NCI-H524 (cell line): Measurements from ENCODE around the gene ZNF532.
A peak's percentile ranks its signal among the peaks of the same experiment; 100 is the strongest.

Source experiments
- DNase-seq, 2 experiments: peaks; one replicate each; lab custom pipeline; 2025; lab: John Stamatoyannopoulos, UW

The ZNF532 gene

DNA sequence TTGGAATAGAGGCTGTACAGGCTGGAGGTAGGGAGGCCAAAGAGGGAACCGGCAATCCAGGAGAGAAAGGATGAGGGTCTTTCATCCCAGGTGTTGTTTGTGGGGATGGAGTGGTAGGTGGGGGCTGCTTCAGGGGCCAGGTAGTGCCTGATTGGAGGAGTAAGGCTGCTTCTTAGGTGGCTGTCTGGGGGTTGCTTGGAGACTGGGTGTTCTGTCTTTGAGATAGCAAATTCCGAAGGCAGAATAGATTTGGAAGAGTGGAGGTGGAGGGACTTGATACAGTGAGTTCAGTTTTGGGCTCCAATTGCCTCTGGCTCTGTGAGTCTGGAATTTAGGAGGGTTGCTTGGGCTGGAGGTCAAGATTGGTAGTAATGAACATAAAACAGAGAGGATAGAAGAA, 5.9 kb downstream of the ZNF532 start:
- no peak for DNase-seq

DNA sequence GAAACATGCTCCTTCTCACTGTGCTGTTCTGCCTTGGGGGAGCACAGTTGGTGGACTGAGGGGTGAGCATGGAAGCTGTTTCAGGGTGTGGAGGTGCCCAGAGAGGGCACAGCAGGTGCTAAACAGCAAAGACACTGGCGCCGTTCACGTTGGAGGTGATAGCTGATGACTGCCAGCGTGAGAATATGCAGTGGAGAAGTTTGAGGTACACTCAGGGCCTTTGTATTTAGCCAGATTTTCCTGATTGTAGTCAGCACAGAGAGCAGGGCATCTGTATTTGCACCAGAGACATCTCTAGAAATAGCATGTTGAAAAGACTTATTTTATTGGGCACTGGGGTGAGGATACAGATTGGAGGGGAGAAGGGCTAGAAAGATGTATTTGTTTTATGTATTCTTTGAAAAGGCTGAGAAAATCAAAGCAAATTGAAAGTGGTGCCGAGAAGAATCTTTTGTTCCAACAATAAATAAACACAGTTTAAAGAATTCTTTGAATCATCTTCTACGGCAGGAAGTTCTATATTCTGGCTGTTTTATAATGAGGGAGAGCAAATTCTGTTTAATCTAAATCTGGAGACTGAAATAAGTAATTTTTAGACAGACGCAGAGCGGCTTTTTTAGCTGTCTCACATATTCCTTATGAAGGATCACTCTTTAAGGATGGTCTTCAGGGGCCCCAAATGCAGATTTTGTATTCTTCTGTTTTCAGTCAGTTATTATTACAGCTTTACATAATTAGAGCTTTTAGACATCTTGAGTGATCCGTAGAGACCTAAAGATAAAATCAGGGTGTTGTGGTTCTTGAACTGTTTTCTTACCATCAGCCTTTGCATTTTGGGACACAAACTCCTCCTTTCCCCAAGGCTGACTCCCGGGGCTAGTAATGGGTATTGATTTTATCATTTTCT, 7.1 kb downstream of the ZNF532 start:
- no peak for DNase-seq

DNA sequence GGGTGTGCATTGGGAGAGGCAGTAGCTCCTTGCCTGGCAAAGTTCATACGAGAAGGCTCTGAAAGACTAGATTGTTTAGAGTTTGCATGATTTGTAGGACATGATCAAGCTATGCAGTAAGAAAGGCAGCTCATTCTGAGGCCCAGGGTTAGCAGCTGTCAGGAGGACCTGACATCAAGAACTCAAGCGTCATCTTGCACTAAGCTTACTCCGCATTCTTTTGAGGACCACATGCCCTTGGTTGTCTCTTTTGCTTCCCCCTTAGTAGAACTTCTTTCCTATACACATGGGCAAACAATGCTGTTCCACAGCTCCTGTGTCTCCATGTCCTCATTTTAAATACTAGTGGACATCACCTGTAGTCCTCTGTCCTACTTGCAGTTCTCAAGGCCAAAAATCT, 14.0 kb downstream of the ZNF532 start:
- DNase-seq = no peak

DNA sequence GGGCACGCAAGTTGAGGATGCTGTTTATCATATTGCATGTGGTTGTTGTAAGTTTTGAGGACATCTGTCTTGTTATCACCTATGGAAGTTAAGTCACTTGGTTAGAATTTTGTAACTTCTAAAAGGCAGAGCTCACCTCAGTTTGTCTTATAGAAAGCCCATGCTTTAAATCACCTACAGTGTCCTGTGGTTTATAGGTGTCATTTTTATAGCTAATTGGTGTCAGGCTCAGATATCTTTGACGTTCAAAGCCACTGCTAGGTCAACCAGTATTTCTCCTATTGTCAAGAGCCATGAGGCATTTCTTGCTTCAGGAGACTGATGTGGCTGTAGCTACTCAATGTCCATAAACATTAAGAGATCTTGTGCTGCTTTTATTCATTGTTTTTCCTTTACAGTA, 16.8 kb downstream of the ZNF532 start:
- DNase-seq = no peak

DNA sequence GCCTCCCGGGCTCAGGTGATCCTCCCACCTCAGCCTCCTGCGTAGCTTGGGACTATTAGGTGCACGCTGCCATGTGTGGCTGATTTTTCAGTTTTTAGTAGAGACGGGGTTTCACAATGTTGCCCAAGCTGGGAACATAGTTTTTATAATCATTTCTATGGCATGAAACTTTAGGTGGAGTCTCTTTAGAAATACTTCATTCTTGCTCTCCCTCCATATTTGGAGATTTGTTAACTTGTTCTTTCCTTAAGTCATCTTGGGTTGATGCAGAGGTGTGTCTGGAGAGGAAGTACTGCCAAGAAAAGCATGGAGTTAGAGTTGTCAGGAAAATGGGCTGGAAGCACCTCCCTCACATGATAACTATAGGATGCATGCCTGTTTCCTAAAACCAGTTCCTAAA, 17.4 kb downstream of the ZNF532 start:
- DNase-seq = no peak

DNA sequence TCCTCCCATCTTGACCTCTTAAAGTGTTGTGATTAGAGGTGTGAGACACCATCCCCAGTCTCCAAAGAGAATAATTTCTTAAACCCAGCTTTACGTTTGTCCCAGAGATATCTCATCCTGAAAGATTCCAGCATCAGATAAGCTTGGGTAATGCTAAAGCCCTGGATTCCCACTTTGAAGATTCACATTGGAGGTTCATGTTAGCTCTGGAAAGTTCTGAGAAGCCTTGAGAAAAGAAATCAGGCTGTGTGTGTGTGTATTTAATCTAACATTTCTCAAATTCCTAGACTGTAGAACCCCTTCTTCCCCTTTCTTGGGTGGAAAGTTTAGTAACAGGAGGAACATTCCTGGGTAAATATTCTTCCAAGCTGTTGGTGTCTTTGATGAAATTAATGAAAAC, 18.0 kb downstream of the ZNF532 start:
- DNase-seq = no peak

DNA sequence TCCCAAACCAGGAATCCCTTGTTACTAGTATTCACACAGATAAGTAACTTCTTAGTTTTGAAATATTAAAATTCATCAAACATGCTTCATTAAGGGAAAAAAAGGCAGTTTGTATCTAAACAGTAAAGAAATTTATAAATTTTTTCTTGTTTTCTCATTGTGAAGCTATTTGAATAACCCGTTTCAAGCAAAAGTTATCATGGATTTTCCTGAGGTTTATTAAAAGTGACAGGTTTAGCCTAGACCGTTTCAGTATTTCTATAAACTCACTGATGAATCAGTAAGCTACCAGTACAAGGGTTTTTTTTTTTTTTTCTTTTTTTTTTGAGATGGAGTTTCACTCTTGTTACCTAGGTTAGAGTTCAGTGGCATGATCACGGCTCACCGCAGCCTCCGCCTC, 20.0 kb downstream of the ZNF532 start:
- no peak for DNase-seq

DNA sequence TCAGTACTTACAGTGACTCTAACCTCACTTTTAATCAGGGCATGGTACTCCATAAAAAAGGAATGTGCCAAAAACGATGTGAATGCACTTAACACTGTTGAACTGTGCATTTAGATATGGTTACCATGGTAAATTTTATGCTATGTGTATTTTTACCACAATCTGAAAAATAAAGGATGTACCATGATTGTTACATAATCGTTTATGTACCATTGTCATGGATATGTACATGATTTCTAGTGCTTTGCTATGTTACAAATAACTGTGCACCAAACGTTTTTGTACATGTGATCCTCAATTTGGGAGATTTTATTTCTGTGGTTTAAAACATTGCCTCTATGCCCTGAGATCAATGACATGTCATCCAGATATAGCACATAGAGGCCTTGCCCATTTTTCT, 21.8 kb downstream of the ZNF532 start:
- DNase-seq = no peak

DNA sequence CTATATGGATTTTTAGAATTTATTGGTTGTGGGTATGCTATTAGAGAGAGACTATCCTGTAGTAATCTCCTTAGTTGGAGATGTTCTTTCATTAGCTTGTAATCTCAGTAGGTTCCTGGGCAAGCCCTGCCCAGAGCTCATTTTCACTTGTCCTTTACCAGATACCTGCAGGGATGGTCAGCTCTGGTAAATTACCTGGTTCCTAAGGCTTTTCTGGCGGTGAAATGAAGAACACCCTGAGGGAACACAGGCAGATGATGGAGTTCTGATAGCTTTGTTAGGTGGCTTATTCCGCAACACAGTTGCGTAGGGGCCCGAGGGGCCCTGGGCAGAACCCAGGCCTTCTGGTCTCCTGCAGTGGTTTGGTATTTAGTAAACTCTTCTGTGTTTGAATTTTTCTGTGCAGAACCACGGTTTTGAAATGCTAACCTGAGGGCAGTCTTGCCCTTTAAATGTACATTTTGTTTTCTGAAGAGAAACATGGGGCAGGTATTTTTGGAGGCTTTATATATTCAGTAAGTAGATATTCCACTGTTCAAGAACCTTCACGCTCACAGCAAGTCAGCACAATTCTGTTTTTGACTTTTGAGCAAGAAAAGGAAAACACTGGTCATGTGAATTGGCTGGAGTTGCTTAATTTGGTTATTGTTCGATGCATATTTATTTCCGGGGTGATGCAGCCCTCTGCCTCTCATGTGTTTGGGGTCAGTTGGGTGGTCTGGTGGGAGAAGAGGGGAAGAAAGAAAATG, 22.4 kb downstream of the ZNF532 start:
- DNase-seq = no peak

DNA sequence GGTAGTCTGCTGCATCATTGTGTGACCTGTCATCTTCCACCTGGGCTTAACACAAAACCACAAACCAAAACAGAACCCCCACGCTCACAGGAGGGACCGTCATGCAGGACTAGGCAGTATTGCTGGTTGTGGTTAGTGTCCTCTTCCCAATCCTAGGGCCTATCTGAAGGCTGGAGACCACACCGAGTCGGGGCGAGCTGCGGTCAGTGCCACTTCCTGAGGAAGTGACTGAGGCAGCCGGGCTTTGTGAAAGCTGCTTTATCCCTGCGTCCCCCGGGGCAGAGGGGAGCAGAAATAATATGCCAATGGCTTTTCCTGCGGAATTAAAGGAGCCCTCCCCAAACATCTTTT, 22.9 kb downstream of the ZNF532 start:
- no peak for DNase-seq

DNA sequence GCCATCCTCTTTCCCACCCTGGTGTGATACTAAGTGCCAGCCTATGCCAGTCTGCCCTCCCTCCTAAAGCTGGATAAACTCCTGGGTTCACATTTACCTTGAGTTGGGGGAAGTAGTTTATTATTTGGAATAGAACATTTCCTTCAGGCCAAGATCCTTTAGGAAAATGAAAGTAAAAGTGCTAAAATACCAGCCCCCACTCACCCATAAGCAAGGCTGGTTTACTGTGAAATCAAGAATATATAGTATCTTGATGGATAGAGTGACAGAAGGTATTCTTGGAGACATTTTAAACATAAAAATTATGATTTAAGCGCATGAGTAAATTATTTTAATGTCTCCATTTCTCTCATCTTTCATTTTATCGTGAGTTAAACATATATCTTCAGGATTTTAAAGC, 27.1 kb downstream of the ZNF532 start:
- DNase-seq = no peak

DNA sequence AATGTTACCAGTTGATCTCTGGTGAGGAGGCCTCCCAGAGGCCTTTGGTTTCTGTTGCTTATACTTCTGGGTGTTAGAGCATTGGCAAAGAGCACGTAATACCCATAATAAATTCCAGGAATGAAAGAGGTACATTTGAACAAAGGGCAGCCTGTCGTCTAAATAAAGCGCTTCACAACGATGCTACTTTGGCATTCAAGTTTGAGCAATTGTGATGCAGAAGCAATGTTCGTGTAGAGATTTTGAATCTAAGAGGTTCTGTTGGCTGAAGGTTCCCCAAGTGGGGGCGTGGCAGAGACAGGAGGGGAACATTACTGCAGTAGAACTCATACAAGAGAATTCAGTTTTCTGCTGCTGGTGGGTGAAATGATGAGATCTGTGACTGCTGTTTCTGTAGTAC, 27.8 kb downstream of the ZNF532 start:
- DNase-seq = no peak

DNA sequence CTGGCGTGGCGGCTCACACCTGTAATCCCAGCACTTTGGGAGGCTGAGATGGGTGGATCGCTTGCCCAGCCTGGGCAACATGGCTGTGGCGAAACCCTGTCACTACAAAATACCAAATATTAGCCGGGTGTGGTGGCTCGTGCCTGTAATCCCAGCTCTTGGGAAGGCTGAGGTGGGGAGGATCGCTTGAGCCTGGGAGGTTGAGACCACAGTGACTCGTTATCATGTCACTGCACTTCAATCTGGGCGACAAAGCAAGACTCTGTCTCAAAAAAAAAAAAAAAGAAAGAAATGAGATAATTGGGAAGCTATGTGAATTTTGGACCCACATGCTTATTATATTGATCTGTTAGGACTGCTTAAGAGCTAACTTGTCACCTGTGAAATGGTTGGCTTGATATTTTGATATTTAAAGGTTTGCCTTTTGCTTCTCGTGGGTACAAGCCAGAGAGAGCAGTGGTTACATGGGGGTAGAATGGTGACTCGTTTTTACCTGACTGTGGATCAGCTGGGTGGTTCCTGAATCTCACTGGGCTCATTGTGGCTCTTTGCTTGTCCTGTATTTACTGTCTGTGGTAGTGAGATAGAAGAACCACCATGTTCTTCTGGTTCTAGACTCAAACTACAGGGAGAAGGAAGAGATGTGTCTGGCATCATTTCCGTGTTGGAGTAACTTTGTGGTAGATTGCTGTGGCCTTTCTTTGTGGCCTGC, 28.9 kb downstream of the ZNF532 start:
- no peak for DNase-seq

DNA sequence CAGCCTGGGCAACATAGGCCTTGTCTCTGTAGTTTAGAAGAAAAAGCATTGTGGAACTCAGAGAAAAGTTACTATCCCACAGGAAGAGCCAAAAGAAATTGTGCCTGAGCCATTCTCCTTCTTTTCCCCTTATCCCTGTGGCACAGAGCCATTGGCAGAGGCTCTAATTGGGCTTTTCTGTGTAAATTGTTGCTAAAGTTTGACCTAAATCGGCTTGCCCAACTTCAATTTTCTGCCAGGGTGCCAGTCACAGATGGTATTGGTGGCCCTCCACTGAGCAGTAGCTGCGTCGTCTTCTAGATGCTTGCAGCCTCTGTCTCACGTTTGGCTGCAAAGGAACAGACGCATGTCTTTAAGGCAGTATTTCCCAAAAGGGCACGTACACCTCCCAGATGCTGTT, 30.3 kb downstream of the ZNF532 start:
- no peak for DNase-seq

DNA sequence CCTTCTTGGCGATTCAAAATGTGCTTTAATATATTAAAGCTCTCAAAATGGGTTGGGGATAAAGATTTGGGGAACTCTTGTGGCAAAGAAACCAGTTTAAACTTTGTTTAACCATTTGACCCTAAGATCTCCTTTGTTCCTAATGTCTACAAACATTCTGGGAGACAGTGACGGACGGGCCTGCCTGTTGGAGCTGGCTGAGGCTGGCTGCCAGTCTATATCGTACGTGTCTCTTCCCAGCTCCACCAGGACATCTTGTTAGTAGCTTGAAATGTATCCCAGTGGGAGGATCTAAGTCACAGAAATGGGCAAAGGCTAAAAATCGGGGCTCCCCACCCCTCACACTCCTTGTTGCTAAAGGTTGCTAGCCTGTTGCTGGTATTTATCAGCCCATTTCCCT, 30.7 kb downstream of the ZNF532 start:
- DNase-seq = no peak

DNA sequence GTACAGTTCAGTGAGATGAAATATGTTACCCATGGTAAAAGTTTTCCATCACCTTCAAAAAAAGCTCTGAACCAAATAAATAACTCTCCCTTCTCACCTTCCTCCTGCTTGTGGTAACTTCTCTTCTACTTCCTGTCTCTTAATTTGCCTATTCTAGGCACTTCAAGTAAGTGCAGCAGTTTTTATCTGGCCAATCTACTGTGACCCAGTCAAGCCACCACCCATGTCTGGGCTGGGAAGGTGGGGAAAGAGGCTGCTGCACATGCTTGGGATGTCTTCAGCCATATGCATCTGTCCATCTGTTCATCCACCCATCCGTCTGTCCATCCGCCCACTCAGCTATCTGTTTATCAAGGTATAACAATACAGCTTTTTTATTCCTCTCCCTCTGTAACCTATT, 31.6 kb downstream of the ZNF532 start:
- peak; percentile 88 to 92 for DNase-seq

DNA sequence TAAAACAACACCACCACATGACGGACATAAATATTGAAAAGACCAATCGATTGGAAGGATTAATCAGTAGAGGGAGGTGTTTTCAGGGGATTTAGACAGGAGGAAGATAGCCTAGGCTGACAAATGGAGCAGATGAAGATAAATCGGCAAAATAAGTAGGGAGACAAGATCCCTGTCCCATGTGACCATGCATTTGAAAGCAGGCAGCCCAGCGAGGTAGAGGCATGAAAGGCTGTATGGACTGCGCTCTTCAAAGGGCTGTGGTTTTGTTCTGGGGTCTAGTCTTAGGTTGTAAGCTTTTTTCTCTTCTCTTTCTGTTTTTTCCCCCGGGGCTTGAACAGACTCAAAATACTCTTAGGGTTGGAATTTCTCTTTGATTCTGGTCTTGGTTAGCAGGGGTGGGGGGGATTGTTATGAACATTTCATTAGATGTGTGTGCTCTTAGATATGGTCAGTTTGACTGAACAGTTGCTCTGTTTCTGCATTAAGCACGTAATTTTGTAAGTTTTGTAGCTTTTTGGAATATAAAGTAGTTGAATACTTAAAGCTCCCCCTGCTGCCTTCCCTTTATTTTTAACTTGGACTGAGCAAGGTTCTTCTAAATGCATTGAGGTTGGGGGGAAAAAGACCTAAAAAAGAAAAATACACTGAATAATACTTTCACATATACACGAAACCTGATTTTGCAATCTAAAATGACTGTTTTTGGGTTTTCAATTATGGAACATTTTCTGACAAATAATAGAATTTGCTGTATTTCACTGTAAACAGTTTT, 32.2 kb downstream of the ZNF532 start:
- DNase-seq = peak; percentile 82 to 87

DNA sequence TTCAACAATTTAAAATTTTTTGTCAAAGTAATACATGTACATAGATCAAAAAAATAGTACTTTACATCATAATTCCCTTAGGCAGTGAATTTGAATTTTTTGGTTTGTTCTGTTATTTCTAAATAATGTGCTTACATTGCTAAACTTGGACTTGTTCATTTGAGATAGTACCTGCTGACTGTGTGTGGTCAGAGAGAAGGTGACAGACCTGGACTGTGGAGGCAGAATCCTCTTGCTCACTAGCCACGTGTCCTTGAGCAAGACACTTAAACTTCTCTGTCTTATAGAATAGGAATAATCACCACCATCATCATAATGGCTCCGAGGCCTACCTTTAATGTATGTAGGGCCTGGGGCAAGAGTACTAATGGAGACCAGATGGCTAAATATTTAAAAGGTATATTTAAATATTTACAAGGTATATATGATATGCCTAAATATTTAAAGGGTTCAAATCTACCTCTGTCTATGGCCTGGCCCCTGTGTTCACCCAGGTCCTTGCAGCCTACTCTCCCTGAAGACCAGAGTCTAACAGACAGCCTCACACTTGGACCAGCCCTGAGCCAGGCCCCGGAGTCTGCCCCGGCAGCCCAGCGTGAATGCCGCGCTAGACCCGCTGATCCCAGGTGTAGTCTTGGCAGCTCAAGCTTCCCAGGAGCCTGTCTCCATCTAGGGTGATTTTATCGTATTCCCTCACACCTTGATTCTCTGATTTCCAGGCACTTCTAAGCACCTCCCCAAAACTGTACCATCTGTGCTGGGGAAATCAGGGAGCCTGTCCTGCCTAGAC, 33.5 kb downstream of the ZNF532 start:
- peak in 1 of 2 experiments; percentile 21 for DNase-seq

DNA sequence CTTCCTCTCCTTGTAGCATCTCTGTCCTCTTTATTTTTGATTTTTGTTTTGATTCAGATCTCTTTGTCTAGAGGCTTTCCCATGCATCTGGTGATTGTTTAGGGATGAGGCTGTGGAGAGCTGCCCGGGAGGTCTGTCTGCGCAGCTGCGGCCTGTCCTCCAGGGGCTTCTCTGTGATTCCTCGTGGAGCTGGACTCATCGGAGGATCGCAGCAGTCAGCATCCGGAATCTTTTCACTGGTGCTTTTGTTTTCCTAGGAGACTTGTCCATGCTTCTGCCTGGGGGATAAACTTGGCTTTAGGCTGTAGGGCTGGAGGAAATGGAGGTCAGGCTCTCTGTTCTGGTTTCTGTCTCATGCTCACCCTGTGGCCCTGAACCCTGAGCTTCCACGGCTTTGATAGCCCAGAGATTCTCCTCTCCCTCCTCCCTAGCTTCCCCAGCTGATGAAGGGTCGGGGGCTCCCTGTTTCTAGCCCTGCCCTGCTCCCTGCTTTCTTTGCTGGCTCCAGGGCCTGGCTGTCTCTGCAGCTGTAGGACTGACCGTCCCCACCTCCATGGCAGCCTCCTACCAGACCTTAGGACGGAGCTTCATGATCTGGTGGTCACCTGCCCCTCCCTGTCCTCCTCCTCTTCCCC, 35.5 kb downstream of the ZNF532 start:
- DNase-seq = no peak

DNA sequence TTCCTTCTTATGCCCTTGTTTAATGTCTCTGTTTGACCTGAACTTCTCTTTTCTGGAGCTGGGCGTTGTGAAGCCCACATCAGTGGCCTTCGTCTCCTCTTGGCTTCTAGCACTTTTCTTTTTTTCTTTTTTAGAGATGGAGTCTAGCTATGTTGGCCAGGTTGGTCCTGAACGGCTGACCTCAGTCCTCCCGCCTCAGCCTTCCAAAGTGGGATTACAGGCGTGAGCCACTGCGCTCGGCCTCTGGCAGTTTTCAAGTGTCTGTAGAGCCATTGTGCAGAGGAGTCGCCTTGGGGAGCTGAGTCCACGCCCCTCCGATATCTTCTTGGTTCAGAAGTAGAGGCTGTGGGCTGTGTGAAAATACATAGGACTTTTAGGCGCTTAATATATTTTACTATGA, 36.5 kb downstream of the ZNF532 start:
- no peak for DNase-seq

DNA sequence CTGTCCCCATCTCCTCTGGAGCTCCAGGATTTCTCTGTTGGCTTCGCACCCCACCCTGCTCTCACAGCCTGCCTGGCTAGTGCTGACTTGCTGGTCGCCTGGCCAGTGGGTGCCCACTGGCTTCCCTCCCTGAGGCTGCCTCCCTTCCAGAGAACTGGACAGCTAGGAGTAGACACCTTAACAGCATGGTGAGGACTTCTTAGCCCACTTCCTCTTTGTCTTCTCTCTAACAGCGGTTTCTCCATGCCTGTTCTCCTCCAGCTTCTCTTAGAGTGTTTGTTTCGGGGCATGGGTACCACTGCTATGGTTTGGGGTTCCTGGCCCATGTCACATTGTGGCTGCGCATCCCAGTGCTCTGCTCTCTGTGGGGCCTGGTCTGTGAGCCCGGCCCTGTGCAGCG, 37.1 kb downstream of the ZNF532 start:
- DNase-seq = no peak
